NB4 (cell line): ENCODE results near the gene FJX1.
"Not testable (repeated sequence)": the region's sequence is repeated elsewhere in the genome, so short reads cannot be mapped to it uniquely, and the experiment has no call there.

Experiments used
- DNase-seq: peaks from one replicate; pipeline ENCODE4 v3.0.0; 2010; ENCODE audit warnings: low read depth
- H3K4me3 ChIP-seq: one replicate; pipeline ENCODE4 v1.5.1; 2011; ENCODE audit warnings: mild to moderate bottlenecking, low read depth, low read length, moderate library complexity
- MYC ChIP-seq: IDR thresholded peaks from 2 replicates; pipeline ENCODE4 v1.6.1; 2011; ENCODE audit warnings: low read depth, low read length
- POLR2A ChIP-seq: IDR thresholded peaks from 2 replicates; pipeline ENCODE4 v1.6.1; 2011; ENCODE audit warnings: mild to moderate bottlenecking; ENCODE audit not compliant: insufficient read length; ENCODE audit errors: extremely low read depth
- TF ChIP-seq, protein P1 (sequence below): IDR thresholded peaks from one replicate; pipeline ENCODE4 v1.5.1; 2012; ENCODE audit warnings: low read depth, low read length
- TF ChIP-seq, protein P2 (sequence below): IDR thresholded peaks from 2 replicates; pipeline ENCODE4 v1.6.1; 2011; ENCODE audit warnings: low read depth, low read length

The FJX1 gene

DNA sequence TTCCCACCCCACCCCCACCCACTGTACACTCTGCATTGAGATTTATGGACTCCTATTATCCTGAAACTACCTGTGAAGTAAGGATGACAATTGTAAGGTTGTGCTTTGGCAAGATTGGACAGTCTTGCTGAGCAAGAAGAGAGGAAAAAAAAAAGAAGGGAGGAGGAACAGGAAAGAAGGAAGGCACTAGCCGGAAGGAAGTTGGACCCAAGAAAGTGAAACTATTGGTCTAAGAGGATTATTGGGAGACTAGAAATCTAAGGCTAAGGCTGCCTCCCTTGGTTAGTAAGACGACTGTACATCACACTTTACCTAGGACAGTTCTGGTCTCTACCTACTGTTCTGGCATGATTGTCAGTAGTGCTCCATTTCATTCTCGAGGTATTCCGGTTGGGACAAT lies 32.2 kb downstream of the FJX1 start:
- no peak overlapping the region for H3K4me3 ChIP-seq
- DNase-seq: no peak
- TF ChIP-seq, protein P1, sequence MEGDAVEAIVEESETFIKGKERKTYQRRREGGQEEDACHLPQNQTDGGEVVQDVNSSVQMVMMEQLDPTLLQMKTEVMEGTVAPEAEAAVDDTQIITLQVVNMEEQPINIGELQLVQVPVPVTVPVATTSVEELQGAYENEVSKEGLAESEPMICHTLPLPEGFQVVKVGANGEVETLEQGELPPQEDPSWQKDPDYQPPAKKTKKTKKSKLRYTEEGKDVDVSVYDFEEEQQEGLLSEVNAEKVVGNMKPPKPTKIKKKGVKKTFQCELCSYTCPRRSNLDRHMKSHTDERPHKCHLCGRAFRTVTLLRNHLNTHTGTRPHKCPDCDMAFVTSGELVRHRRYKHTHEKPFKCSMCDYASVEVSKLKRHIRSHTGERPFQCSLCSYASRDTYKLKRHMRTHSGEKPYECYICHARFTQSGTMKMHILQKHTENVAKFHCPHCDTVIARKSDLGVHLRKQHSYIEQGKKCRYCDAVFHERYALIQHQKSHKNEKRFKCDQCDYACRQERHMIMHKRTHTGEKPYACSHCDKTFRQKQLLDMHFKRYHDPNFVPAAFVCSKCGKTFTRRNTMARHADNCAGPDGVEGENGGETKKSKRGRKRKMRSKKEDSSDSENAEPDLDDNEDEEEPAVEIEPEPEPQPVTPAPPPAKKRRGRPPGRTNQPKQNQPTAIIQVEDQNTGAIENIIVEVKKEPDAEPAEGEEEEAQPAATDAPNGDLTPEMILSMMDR: no peak
- TF ChIP-seq POLR2A (no peak), MYC (no peak)
- TF ChIP-seq, protein P2, sequence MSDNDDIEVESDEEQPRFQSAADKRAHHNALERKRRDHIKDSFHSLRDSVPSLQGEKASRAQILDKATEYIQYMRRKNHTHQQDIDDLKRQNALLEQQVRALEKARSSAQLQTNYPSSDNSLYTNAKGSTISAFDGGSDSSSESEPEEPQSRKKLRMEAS: no peak

DNA sequence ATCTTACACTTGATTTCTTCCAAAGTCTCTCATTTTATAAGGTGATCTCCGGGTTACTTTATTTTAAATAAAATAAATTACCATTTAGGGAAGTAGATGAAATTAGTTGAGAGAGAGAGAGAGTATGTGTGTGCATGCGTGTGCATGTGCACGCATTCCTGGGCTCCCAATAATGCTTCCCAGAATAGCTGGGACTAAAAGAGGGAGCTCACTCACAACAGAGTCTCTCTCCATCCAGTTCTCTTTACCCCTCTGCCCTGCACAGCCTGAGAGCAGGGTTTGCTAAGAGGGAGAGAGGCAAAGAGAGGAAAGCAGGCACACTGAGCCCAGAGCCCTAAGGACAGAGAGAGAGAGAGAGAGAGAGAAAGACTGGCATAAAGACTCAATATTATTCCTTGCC lies 33.0 kb downstream of the FJX1 start:
- no peak overlapping the region for H3K4me3 ChIP-seq
- no peak for DNase-seq
- no peak for TF ChIP-seq POLR2A
- TF ChIP-seq, protein P1: no peak
- TF ChIP-seq, protein P2: no peak
- TF ChIP-seq MYC: no peak

DNA sequence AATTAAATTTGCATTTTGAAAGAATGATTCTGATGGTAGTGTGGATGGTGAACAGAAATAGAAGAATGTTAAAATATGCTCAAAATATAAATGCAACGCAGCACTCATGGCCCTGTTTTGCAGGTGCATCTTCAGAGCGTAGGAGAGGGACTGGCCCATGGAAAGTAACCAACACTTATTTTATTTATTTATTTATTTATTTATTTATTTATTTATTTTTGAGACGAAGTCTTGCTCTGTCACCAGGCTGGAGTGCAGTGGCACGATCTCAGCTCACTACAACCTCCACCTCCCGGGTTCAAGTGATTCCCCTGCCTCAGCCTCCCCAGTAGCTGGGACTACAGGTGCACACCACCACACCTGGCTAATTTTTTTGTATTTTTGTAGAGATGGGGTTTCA lies 34.5 kb downstream of the FJX1 start:
- not testable (repeated sequence) for DNase-seq, H3K4me3 ChIP-seq

DNA sequence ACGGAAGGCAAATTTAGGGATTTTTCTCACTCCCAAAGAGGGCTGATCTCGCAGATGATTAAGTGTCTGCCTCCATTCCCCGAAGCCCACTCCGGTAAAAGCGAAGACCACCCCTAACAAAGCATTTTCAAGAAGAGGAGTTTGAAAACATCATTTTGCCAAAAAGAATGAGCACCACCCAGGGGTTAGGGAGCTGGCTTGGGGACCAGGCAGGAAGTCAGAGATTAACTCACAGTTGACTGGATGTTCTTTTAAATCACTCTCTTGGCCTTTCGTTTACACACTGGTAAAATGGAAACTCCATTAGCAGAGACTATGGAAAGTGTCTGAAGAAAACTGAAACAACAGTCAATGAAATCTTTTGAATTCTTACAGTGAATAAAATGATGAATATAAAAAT lies 36.5 kb downstream of the FJX1 start:
- no peak for DNase-seq
- no peak overlapping the region for H3K4me3 ChIP-seq
- TF ChIP-seq POLR2A: no peak
- TF ChIP-seq, protein P2: no peak
- no peak for TF ChIP-seq MYC
- TF ChIP-seq, protein P1: no peak

DNA sequence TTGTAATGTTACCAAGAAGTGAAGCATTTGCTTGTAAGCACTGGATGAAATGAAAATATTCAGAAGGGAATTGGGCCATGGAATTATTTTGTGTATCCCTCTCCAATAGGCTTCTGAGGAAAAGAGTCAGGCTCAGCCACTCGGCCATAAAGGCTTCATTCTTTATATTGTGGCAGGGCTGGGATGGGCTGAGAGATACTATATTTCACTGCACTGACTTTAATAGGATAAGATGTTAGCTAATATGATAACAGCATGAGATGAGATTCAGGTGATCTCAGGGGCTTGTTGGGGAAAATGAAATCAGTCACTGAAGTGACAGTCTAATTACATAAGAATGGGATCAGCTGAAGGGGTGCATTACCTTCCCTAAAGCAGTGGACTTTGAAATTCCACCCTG lies 37.0 kb downstream of the FJX1 start:
- DNase-seq: no peak
- TF ChIP-seq POLR2A (no peak), MYC (no peak)
- TF ChIP-seq, protein P2: no peak
- TF ChIP-seq, protein P1: no peak
- no peak overlapping the region for H3K4me3 ChIP-seq

DNA sequence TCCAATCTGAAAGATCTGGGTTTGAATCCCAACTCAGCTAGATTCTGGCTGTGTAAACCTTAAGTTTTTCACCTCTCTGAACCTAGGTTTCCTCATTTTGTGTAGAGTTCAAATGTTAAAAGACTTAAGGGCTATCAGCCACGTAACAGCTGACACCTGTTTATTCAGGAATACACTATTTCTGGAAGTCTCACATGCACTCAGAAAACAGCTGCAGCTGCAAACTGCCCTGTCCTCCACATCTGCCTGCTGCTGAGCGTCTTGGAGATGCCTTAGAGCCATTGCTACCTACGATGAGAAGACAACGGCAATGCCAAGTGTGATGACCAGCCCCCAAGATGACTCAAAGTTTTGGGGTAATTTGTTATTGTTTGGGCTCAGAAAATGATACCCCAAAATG lies 37.6 kb downstream of the FJX1 start:
- TF ChIP-seq, protein P1: no peak
- TF ChIP-seq POLR2A (no peak), MYC (no peak)
- TF ChIP-seq, protein P2: no peak
- H3K4me3 ChIP-seq: no peak overlapping the region
- DNase-seq: no peak
